GM18867 (cell line): Measurements from ENCODE around the gene CYS1.

ENCODE experiments used
- ATAC-seq: cut with Tn5 transposase; IDR thresholded peaks from one replicate; pipeline ENCODE4 v1.9.1; 2021; ENCODE audit warnings: mild to moderate bottlenecking, moderate library complexity; ENCODE audit not compliant: unreplicated experiment

Gene CYS1

GRCh38 chr2:10073706-10074105 is 6.5 kb downstream of the CYS1 start:
- no peak for ATAC-seq

- peak; percentile 88 for ATAC-seq
Measured at GRCh38 chr2:10072656-10073480, 7.3 kb downstream of the CYS1 start.

- no peak for ATAC-seq
Measured at GRCh38 chr2:10071595-10071994, 8.6 kb downstream of the CYS1 start.

DNA sequence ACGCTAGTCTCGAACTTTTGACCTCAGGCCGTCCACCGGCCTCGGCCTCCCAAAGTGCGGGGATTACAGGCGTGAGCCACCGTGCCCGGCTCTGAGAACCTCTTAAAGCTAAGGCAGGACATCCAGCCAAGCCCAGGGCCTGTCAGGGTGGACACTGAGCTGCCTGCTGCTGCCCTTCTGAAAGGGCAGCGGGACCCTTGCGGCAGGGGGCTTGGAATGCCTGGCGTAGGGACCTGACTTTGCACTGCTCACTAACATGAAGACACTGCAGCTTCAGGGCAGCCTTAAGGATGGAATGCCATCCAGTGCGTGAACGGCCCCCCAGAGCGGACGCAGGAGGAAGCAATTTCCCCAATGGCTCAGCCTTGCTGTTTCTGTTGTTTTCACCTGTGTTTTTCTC is 9.0 kb downstream of the CYS1 start:
- ATAC-seq, result no peak

DNA sequence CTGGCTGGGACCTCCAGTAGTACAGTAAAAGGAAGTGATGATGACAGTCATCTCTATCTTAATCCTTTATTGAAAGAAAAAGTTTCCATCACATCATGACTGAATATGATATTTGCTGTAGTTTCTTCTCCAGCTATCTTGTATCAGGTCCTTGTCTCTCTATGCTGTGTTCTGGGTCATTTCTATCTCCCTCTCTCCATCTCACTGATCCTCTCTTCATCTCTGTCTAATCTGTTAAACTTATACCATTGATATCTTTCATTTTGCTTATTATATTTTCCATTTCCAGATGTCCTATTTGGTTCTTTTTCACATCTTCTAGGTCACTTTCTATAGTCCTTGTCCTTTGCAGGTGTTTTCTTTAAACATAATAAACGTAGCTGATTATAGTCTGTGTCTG is 12.3 kb downstream of the CYS1 start:
- ATAC-seq, result no peak

DNA sequence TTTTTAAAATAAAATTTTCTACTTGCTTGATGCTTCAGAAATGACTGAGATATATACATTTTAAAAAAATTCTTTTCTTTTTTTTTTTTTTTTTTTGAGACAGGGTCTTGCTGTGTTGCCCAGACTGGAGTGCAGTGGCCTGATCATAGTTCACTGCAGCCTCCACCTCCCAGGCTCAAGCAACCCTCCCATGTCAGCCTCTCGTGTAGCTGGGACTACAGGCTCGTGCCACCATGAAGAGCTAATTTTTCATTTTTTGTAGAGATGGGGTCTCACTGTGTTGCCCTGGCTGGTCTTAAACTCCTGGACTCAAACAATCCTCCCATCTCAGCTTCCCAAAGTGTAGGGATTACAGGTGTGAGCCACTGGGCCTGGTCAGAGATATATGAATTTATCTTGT is 12.9 kb downstream of the CYS1 start:
- ATAC-seq, result no peak

DNA sequence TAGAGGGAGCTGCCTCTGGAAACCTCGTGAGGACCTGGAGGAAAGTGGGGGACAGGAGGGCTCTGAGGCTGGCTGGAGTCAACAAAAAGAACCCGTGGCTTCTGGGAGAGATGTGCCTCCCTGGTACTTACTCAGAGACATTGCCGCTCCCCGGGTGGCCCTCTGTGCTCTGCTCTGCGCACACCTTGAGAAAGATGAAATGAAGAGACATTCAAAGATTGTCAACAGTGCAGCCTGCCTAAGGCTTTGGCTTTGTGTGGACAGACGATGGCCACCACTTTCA is 14.5 kb downstream of the CYS1 start:
- no peak for ATAC-seq

- ATAC-seq, result no peak
Measured at GRCh38 chr2:10064932-10065772, 15.1 kb downstream of the CYS1 start.

DNA sequence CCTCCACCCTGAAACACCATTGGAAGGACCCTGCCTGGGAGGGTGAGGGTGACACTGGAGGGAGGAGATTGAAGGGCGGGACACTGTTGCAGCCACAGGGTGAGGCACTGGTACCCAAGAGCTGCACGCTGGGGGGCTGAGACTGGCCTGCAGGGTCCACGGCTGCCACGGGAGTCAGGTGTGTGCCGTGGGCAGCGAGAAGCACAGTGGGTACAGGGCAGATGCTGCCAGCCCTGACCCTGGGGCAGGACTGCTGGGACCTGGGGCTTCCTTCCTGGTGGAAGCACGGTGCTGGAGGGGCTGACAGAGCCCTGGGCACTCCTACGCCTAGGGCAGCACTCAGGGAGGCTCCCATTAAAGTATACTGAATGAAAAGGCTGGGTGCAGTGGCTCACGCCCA is 16.6 kb downstream of the CYS1 start:
- no peak for ATAC-seq

DNA sequence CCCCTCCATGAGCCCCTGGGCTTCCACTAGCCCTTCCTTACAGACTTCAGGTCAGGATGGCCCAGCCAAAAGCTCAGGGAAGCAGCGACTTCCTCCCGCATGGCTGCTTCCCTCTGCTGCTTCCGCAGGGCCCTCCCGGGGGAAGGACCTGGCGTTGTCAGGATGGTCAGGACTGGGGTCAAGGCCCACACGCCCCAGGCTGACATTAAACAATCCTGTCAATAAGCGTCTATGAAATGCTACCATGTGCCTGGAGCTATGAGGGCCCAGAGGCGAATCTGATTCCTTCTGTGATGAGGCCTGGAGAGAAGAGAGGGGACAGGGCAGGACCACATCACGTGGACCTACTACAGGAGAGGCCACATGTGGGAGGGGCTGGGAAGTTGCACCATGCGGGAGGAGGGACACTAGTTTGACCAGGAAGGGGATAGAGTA is 17.3 kb downstream of the CYS1 start:
- no peak for ATAC-seq

GRCh38 chr2:10061221-10061925 is 18.8 kb downstream of the CYS1 start:
- ATAC-seq, result no peak

DNA sequence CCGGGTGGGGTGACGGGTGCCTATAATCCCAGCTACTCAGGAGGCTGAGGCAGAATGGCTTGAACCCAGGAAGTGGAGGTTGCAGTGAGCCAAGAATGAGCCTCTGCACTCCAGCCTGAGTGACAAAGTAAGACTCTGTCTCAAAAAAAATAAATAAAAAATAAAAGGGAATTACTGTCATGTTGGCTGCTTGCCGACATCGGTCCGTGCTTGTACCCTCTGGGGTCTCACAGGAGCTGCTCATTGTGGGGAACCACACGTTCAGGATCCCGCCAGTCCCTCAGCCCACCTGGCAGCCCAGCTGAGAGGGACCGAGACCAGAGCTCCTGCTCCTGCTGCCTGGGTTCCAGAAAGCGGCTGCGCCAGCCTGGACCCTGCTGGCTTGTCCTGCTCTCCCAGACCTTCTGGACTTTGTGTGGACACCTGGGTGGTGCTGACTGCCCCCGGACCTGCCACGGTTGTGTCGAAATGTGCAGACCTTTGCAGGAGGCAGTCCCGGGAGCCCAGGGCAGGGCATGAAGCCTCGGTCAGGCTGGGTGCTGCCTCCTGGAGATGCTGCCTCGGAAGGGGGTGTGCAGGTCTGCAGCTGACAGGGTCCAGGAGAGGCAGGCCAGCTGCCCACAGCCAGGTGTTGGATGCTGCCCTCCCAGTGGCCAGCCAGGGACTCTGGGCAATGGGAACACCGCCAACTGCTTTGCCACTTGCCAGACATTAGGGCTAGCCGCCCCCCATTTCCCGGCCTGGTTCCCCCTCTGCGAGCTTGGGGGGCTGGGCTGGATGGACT is 20.5 kb downstream of the CYS1 start:
- no peak for ATAC-seq

DNA sequence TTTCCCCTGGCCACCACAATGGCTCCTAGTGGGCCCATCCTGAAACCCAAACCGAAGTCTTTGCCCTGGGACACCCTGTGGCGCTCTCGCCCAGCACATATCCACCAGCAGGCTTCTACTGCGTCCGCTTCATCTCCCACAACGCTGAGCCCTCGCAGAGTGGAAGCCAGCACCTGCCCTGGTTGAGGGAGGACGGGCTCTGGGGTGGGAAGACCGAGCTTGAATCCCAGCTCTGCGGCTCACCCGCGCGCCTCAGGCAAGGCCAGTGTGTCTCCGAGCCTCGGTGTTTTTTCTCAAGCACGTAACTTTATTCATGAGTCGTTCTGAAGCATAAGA is 21.2 kb downstream of the CYS1 start:
- no peak for ATAC-seq

DNA sequence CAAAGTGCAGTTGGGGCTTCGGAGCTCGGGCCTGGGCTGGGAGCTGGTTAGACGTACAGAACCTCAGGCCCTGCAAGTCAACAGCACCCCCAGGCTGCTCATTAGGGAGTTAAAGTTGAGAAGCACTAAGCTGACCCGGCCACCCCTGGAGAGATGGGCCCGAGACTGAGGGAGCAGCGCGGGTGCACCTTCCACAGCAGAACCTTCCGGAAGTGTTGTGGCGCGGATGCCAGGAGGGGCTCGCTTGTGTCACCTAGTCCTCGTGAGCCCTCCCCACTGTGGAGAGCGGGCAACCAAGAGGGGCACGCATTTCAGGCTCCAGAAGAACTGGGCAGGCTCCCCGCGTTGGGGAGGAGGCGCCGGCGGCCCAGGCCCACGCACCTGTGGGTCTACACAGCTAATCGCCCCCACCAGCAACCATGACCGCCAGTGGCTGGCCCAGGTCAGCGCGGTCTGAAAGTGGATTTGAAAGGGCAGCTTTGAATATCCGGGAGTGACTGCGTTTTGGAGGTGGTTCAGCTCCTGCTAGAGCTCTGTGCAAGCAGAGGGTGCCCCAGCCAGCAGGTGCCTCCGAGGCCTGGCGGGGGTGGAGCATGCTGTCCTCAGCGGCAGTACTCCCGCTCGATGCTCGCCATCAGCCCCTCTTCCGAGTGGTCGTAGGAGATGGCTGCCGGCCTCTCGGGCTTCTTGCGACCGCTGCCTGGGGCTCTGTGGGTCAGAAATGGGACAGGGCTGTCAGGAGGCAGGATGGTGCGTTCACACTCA is 21.8 kb downstream of the CYS1 start:
- ATAC-seq, result no peak

DNA sequence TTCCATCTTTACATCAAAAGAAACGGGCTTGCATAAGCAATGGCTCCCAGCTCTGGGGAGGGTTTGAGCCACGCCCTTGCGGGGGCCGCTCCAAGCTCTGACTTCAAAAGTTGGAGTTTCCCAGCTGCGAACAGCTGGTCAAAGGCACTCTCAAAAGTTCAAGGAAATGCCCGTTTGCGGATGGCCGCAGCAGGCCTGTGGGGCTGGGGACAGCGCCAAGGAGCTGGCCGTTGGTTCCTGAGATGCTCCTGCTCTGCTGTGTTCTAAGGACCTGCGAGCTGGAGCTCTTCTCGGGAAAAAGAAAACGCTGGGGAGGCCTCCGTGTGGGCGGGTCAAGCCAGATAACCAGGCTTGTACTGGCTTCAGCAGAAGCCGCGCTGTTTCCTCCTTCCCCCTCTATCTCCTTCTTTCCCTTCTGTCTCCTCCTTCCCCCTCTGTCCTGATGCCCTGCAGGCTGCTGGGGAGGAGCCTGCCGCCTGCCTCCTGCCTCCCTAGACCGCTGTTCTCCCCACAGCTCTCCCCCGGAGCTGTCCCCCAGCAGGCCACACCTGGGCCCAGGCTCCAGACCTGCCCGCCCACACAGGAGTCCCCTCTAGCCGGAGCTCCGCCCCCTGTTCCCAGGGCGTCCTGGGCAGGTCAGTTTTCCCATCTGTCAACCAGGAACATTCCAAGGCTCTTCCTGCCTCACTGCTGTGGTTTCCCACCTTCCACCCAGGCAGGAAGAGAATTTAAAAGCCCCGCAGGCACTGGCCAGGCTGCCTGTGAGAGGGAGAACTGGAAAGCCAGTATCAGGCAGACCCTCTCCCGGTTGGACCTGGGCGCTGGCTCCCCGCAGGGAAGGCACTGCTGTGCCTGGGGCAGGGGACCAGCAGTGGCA is 22.7 kb downstream of the CYS1 start:
- no peak for ATAC-seq

DNA sequence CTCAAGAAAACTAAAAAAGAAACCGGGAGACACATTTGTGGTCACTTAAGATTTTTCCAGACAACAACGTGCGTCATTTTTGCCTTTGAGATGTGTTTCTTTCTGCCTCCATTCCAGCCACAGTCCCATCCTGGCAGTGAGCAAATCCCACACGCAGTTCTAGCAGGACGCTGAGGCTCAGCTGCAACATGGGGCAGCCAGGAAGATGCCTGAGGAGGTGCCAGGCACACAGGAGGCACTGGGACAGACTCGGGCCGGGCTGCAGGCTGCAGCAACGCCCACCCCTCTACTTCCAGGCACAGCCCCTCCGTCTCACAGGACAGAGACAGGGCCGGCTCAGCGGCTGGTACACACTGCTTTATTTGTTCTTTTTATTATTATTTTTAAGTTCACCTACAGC is 23.8 kb downstream of the CYS1 start:
- ATAC-seq, result no peak

GRCh38 chr2:10054976-10055375 is 25.2 kb downstream of the CYS1 start:
- ATAC-seq, result no peak

DNA sequence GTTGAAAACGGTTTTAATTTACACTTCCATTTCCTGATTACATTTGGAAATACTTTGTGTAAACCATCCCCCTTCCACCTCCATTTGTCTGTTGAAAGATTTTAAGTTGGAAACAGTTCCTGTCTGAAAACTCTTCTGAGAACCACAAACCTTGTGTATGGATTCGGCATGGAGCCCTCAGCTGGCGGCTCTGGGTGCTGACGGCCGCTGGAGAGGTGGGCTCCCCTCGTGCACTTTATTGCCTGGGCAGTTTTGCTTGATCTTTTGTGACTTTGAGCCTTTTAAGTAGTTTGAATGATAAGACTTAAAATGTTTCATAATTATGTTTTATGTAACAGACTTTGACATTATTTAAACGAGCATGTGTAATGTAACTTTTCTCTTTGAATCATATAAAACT is 25.8 kb downstream of the CYS1 start:
- ATAC-seq, result no peak

DNA sequence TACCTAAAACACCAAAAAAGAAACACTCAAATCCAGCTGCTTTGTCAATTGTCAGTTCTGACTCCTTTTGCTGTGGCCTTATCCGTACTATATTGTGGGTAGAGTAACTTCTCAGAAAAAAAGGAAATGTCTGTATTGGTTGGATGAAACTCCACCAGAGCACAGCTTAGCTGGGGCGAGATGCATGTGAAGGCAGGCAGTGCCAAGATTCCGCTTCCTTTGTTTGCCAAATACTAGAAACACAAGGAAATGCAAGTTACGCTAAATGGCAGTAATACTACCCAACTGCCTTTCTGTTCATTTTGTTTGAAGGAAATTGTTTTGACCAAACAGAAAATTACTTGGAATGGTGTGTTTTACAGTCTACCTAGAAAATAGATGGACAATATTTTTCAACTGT is 26.9 kb downstream of the CYS1 start:
- ATAC-seq, result no peak
